ENCODE results near the gene ADGRD1.
A peak's percentile ranks its signal among the peaks of the same experiment; 100 is the strongest.

The ADGRD1 gene

GRCh38 chr12:130948136-130948535 is 5.6 kb upstream of the ADGRD1 start:
- DNase-seq = no peak
- Mint-ChIP-seq H3K27ac (no peak overlapping the region), H3K36me3 (ENCODE audit: insufficient read depth) (no peaks in the 10 kb centered on the region), H3K4me1 (ENCODE audit: low read depth in 2 of 2) (no peaks in the 10 kb centered on the region), H3K9me3 (peaks cover 9 to 10% of the 10 kb centered on the region in 2 donors), H3K4me3 (no peak overlapping the region), H3K27me3 (peaks cover 57 to 70% of the 10 kb centered on the region in 2 donors)
- no peak for ATAC-seq (replicated peaks)

DNA sequence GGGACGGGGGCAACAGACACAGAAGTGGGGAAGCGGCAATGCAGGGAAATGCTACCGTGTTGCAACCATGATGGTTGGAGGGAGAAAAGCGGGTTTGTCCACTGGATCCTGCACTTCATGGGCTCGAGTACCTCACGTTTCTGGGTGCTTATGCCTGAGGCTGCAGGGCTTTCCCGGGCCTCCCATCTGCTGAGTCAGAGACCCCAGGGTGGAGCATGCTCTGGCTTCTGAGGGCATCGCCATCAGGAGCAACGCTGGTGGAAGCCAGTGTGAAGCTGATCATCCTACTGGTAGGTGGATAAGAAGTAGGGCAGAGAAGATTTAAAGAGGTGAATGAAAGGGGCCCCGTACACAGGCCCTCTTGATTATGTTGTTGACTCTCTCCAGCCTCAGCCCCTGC is 5.0 kb upstream of the ADGRD1 start:
- DNase-seq (no peak), ATAC-seq (replicated peaks) (no peak)
- Mint-ChIP-seq H3K36me3 (ENCODE audit: insufficient read depth) (no peaks in the 10 kb centered on the region), H3K4me1 (ENCODE audit: low read depth in 2 of 2) (no peaks in the 10 kb centered on the region), H3K4me3 (no peak overlapping the region), H3K9me3 (peaks cover 9 to 10% of the 10 kb centered on the region in 2 donors), H3K27me3 (peaks cover 61 to 77% of the 10 kb centered on the region in 2 donors), H3K27ac (no peak overlapping the region)

DNA sequence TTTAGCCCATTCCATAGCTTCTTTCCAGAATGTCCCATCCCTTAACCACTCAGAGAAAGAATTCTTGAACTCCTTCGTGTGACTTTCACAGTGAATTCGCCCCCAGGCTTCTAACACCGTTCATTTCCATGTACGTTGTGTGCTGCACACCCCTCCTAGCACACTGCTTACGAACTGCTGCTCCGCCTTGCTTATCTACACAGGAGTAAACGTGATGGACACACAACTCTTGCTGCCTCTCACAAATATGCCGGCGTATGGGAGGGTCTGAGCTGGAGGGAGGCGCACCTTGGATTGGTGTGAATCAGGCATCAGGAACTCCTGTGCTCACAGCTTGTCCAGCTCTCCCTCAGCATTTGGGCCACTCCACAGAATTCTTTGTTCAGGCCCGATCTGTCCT is 3.9 kb upstream of the ADGRD1 start:
- no peak overlapping the region for H3K4me3 Mint-ChIP-seq
- peaks cover 55 to 87% of the 10 kb centered on the region in 2 donors for H3K27me3 Mint-ChIP-seq
- H3K4me1 Mint-ChIP-seq (ENCODE audit: low read depth in 2 of 2) = peaks cover 0 to 2% of the 10 kb centered on the region in 2 donors
- H3K36me3 Mint-ChIP-seq (ENCODE audit: insufficient read depth) = no peaks in the 10 kb centered on the region
- ATAC-seq (replicated peaks) (no peak), DNase-seq (no peak)
- peaks cover 3 to 9% of the 10 kb centered on the region in 2 donors for H3K9me3 Mint-ChIP-seq
- no peak overlapping the region for H3K27ac Mint-ChIP-seq

DNA sequence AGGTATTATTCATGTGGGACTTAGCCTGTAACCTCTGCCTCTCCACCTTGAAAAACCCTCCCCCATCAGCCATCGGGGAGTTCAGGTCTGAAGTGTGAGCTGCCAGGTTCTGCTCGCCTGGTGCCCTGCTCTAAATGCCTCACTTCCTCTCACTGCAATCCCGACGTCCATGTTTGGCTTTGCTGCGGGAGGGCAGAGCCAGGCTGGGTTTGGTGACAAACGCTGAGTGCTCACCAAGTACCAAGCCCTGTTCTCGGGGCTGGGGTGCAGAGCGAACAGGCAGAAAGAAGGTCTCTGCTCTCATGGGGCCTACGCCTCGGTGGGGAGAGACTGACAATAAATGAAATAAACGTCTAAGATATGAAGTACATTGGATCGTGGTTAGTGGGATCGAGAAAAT is 2.1 kb upstream of the ADGRD1 start:
- H3K27me3 Mint-ChIP-seq = peaks cover 44 to 75% of the 10 kb centered on the region in 2 donors
- no peak overlapping the region for H3K27ac Mint-ChIP-seq
- no peaks in the 10 kb centered on the region for H3K36me3 Mint-ChIP-seq (ENCODE audit: insufficient read depth)

GRCh38 chr12:130952171-130952954 is 1.3 kb upstream of the ADGRD1 start:
- no peaks in the 10 kb centered on the region for H3K9me3 Mint-ChIP-seq
- H3K4me1 Mint-ChIP-seq (ENCODE audit: low read depth in 2 of 2) = peaks cover 0 to 2% of the 10 kb centered on the region in 2 donors
- H3K27ac Mint-ChIP-seq = no peak overlapping the region
- ATAC-seq (replicated peaks) = no peak
- H3K36me3 Mint-ChIP-seq (ENCODE audit: insufficient read depth) = no peaks in the 10 kb centered on the region
- H3K4me3 Mint-ChIP-seq = no peak overlapping the region
- DNase-seq = no peak
- H3K27me3 Mint-ChIP-seq = peaks cover 39 to 67% of the 10 kb centered on the region in 2 donors

More for the DNA sequence above, 2.1 kb upstream of the ADGRD1 start:
- peaks cover 0 to 2% of the 10 kb centered on the region in 2 donors for H3K4me1 Mint-ChIP-seq (ENCODE audit: low read depth in 2 of 2)
- no peak for ATAC-seq (replicated peaks)
- no peaks in the 10 kb centered on the region for H3K9me3 Mint-ChIP-seq
- DNase-seq = no peak
- no peak overlapping the region for H3K4me3 Mint-ChIP-seq

DNA sequence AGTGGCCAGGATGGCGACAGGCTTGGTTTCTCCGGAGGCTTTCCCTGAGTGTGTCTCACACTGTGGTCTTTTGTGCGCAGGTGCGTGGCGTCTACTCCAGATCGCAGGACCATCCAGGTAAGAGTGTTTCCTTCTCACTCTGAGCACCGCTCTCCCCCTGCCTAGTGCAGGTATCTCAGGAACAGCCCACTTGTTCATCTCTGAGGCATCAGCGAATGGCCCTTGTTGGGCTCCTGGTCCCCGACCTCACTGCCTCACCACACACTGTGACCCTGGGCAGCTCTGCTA is 781 bp downstream of the ADGRD1 start:
- Mint-ChIP-seq H3K27me3 (peaks cover 33 to 51% of the 10 kb centered on the region in 2 donors), H3K4me1 (ENCODE audit: low read depth in 2 of 2) (peaks cover 0 to 2% of the 10 kb centered on the region in 2 donors), H3K4me3 (no peak overlapping the region), H3K36me3 (ENCODE audit: insufficient read depth) (no peaks in the 10 kb centered on the region), H3K27ac (peak overlapping the region in 1 of 2 donors; percentile 38), H3K9me3 (no peaks in the 10 kb centered on the region)
- DNase-seq (no peak), ATAC-seq (replicated peaks) (no peak)

DNA sequence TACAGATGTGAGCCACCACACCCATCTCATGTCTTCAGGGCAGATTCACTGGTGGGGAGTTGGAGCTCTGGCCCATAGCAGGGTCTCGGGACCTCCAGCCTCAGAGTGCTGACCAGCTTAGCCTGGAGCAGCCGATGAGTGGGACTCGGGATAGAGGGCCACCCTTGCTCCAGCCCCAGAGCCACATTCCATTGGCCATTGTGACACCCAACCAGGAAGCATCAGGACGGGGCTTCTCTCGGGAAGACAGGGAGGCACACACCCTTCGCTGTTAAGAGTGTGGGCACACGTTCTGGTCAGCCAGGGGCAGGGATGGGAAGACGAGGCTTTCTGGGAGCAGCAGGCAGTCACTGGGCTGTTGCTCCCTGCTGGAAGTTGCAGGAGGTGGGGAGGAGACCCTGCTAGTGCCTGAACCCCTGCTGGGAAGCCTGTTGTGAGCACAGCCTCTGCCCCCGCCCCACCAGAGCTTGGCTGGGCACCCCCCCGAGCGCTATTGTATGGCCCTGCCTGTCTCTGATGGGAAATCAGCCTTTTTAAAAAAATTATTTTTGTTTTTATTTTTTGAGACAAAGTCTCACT is 1.6 kb downstream of the ADGRD1 start:
- H3K4me1 Mint-ChIP-seq (ENCODE audit: low read depth in 2 of 2) = peaks cover 0 to 2% of the 10 kb centered on the region in 2 donors
- ATAC-seq (replicated peaks) = no peak
- no peak overlapping the region for H3K4me3 Mint-ChIP-seq

GRCh38 chr12:130956009-130956408 is 2.3 kb downstream of the ADGRD1 start:
- DNase-seq (no peak), ATAC-seq (replicated peaks) (no peak)
- no peak overlapping the region for H3K4me3 Mint-ChIP-seq
- H3K27me3 Mint-ChIP-seq = peaks cover 33 to 49% of the 10 kb centered on the region in 2 donors
- H3K36me3 Mint-ChIP-seq (ENCODE audit: insufficient read depth) = no peaks in the 10 kb centered on the region
- no peaks in the 10 kb centered on the region for H3K9me3 Mint-ChIP-seq
- no peak overlapping the region for H3K27ac Mint-ChIP-seq
- H3K4me1 Mint-ChIP-seq (ENCODE audit: low read depth in 2 of 2) = peaks cover 0 to 2% of the 10 kb centered on the region in 2 donors

More for the DNA sequence above, 1.6 kb downstream of the ADGRD1 start:
- no peak for DNase-seq
- Mint-ChIP-seq H3K36me3 (ENCODE audit: insufficient read depth) (no peaks in the 10 kb centered on the region), H3K27me3 (peaks cover 26 to 44% of the 10 kb centered on the region in 2 donors), H3K9me3 (no peaks in the 10 kb centered on the region), H3K27ac (no peak overlapping the region)

DNA sequence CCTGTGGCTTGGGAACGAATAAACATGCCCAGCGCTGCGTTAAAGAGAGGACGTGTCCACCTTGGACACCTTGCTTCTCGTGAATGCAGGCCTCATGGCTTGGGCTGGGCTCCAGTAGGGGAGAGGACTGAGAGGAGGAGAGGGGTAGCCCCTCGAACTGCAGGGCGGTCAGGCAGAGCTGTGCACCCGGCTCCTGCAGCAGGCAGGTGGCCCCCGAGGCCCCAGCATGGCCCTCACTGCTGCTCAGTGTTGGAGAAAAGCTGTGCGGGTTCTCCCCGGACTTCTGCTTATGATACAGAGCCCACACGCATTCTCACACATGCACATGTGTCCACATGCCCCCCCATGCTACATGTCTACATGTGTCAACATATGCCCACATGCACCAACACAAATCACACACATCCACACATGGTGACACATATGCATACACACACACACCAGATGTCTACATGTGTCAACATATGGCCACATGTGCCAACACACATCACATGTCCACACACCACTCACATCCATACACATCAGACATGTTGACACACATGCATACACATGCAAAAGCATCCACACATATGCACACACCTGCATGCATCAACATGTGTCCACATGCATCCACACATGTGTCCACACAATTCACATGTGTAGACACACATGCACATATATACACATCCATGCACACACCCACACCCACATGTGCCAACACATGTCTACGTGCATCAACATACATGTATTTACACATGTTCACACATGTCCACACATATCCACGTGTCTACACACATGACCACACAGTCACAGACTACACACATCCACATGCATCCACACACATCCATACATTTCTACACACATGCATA is 3.0 kb downstream of the ADGRD1 start:
- no peak for ATAC-seq (replicated peaks)

GRCh38 chr12:130957304-130957621 is 3.6 kb downstream of the ADGRD1 start:
- peaks cover 34 to 45% of the 10 kb centered on the region in 2 donors for H3K27me3 Mint-ChIP-seq
- ATAC-seq (replicated peaks) = no peak
- H3K9me3 Mint-ChIP-seq = no peaks in the 10 kb centered on the region
- no peak for DNase-seq
- no peak overlapping the region for H3K27ac Mint-ChIP-seq
- H3K36me3 Mint-ChIP-seq (ENCODE audit: insufficient read depth) = no peaks in the 10 kb centered on the region
- H3K4me3 Mint-ChIP-seq = no peak overlapping the region
- peaks cover 0 to 2% of the 10 kb centered on the region in 2 donors for H3K4me1 Mint-ChIP-seq (ENCODE audit: low read depth in 2 of 2)

More for the DNA sequence above, 3.0 kb downstream of the ADGRD1 start:
- peaks cover 0 to 2% of the 10 kb centered on the region in 2 donors for H3K4me1 Mint-ChIP-seq (ENCODE audit: low read depth in 2 of 2)
- DNase-seq = no peak
- H3K27me3 Mint-ChIP-seq = peaks cover 36 to 45% of the 10 kb centered on the region in 2 donors
- H3K27ac Mint-ChIP-seq = no peak overlapping the region
- no peak overlapping the region for H3K4me3 Mint-ChIP-seq
- no peaks in the 10 kb centered on the region for H3K9me3 Mint-ChIP-seq
- H3K36me3 Mint-ChIP-seq (ENCODE audit: insufficient read depth) = no peaks in the 10 kb centered on the region

DNA sequence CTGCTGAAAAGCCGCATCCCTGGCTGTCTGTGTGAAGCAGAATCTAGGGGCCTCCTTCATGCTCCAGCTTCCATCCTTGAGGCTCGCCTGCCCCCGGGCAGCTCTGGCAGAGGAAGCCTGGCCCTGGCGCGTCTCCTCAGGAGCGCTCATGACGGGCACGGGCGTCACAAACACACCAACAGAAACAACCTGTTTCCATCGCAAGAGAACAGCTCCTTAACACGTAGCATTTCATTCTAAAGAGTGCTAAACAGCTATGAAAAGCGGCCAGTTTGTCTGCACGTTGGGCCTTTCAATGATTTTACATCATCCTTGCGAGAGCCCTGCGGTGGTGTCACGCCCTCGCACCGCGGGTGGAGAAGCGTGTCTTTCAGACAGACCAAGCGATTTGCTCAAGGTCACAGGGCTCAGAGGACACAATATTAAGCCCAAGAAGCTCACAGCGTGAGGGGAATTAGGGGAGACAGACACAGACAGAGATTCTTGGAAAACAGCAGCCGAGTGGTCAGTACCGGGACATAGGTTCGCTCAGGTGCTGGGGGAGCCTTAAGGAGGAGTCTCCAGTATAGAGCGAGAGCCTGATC is 4.9 kb downstream of the ADGRD1 start:
- H3K4me1 Mint-ChIP-seq (ENCODE audit: low read depth in 2 of 2) = peaks cover 0 to 2% of the 10 kb centered on the region in 2 donors
- no peak for ATAC-seq (replicated peaks)
- no peaks in the 10 kb centered on the region for H3K9me3 Mint-ChIP-seq
- DNase-seq = no peak
- no peak overlapping the region for H3K27ac Mint-ChIP-seq
- H3K4me3 Mint-ChIP-seq = no peak overlapping the region
- peaks cover 28 to 44% of the 10 kb centered on the region in 2 donors for H3K27me3 Mint-ChIP-seq
- H3K36me3 Mint-ChIP-seq (ENCODE audit: insufficient read depth) = no peaks in the 10 kb centered on the region

DNA sequence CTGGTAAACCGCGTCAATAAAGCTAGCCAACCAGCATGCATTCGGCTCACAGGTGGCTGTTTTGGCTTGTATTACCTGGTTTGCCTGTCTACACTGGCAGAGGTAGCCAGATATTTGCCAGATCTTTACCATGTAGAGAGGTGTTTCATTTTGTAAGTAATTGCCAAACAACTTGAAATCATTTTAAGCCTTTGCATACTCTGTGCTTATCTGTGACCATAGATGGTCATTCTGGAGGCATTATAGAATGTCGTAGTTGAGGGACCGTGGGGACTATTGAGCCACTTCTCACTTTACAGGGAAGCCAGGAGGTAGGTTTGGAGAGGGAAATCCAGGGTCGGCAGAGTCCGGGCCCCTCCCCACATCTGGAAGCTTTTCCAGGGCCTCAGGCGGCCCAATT is 5.9 kb downstream of the ADGRD1 start:
- Mint-ChIP-seq H3K4me3 (no peak overlapping the region), H3K27me3 (peaks cover 29 to 35% of the 10 kb centered on the region in 2 donors), H3K9me3 (no peaks in the 10 kb centered on the region), H3K36me3 (ENCODE audit: insufficient read depth) (no peaks in the 10 kb centered on the region), H3K4me1 (ENCODE audit: low read depth in 2 of 2) (peaks cover 0 to under 1% of the 10 kb centered on the region in 2 donors), H3K27ac (no peak overlapping the region)
- DNase-seq (no peak), ATAC-seq (replicated peaks) (no peak)

DNA sequence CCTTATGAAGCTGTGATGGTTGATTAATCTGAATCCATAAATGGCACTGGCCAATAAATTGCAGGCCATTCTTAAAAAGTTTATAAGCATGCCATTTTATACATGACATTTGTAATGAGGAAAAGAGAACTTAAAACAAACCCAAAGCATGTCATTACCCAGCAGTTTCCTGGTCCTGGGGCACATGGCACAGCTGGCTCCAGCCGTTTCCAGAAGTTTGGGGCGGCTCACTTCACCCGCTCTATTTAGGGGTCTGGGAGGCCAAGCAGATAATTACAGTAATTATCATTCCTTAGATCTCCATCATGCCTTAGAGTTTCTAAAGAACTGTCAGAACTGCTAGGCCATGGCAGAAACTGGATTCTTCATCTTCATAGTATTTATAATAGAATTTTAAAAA is 6.4 kb downstream of the ADGRD1 start:
- Mint-ChIP-seq H3K27me3 (peaks cover 31 to 32% of the 10 kb centered on the region in 2 donors), H3K4me3 (no peak overlapping the region), H3K9me3 (no peaks in the 10 kb centered on the region), H3K4me1 (ENCODE audit: low read depth in 2 of 2) (no peaks in the 10 kb centered on the region), H3K36me3 (ENCODE audit: insufficient read depth) (no peaks in the 10 kb centered on the region), H3K27ac (no peak overlapping the region)
- no peak for ATAC-seq (replicated peaks)
- no peak for DNase-seq
